H9 (cell line): ENCODE results near the gene TMEM131. TPM values are rescaled to one million over a fixed set of nuclear protein-coding genes. Genes with fewer than 3 reads are reported as not detected.

Source experiments
- DNase-seq: peaks from one replicate; pipeline ENCODE4 v3.0.0-alpha.2; 2017
- H2AFZ ChIP-seq: one replicate; pipeline ENCODE4 v1.6.1; 2013; ENCODE audit warnings: mild to moderate bottlenecking, low read length, control low read depth, moderate library complexity
- H2AK5ac ChIP-seq: 2 replicates; pipeline ENCODE4 v1.6.1; 2013; ENCODE audit warnings: low read length, control low read depth, mixed read lengths; ENCODE audit not compliant: insufficient read length
- H2BK120ac ChIP-seq: one replicate; pipeline ENCODE4 v1.6.1; 2013; ENCODE audit warnings: low read depth, mild to moderate bottlenecking, low read length, control low read depth, inconsistent platforms; ENCODE audit not compliant: poor library complexity, severe bottlenecking
- H2BK12ac ChIP-seq: 2 replicates; pipeline ENCODE4 v1.6.1; 2013; ENCODE audit warnings: low read length, control low read depth, mixed read lengths, low read depth; ENCODE audit not compliant: insufficient read length
- H2BK15ac ChIP-seq: 2 replicates; pipeline ENCODE4 v1.6.1; 2013; ENCODE audit warnings: low read depth, low read length, control low read depth
- H2BK20ac ChIP-seq: one replicate; pipeline ENCODE4 v1.6.1; 2013; ENCODE audit warnings: low read depth, mild to moderate bottlenecking, low read length, control low read depth, inconsistent platforms; ENCODE audit not compliant: poor library complexity, severe bottlenecking
- H2BK5ac ChIP-seq: 2 replicates; pipeline ENCODE4 v1.6.1; 2013; ENCODE audit warnings: low read length, control low read depth, mixed read lengths; ENCODE audit not compliant: insufficient read length
- H3K14ac ChIP-seq: 2 replicates; pipeline ENCODE4 v1.6.1; 2013; ENCODE audit warnings: low read length, control low read depth; ENCODE audit not compliant: insufficient read depth
- H3K18ac ChIP-seq: 2 replicates; pipeline ENCODE4 v1.6.1; 2013; ENCODE audit warnings: low read depth, mild to moderate bottlenecking, mixed read lengths, low read length, control low read depth; ENCODE audit not compliant: insufficient read length
- H3K23ac ChIP-seq: 2 replicates; pipeline ENCODE4 v1.6.1; 2013; ENCODE audit warnings: low read length, control low read depth, mixed read lengths, low read depth; ENCODE audit not compliant: insufficient read length
- H3K23me2 ChIP-seq: 2 replicates; pipeline ENCODE4 v1.6.1; 2013; ENCODE audit warnings: low read depth, mild to moderate bottlenecking, mixed read lengths, low read length, control low read depth; ENCODE audit not compliant: insufficient read length, poor library complexity, severe bottlenecking
- H3K27ac ChIP-seq: 2 replicates; pipeline ENCODE4 v1.5.1; 2013; ENCODE audit warnings: low read length, control low read depth, mixed read lengths, low read depth; ENCODE audit not compliant: insufficient read length
- H3K27me3 ChIP-seq: 2 replicates; pipeline ENCODE4 v1.6.1; 2013; ENCODE audit warnings: low read length, control low read depth, inconsistent platforms; ENCODE audit not compliant: insufficient read depth
- H3K4ac ChIP-seq: 2 replicates; pipeline ENCODE4 v1.6.1; 2013; ENCODE audit warnings: low read depth, mild to moderate bottlenecking, control low read depth, inconsistent platforms, low read length, moderate library complexity
- H3K4me1 ChIP-seq: 2 replicates; pipeline ENCODE4 v1.6.1; 2013; ENCODE audit warnings: low read length, control low read depth, inconsistent platforms; ENCODE audit not compliant: insufficient read depth
- H3K4me2 ChIP-seq: 2 replicates; pipeline ENCODE4 v1.6.1; 2013; ENCODE audit warnings: low read length, control low read depth, mixed read lengths; ENCODE audit not compliant: insufficient read length, insufficient read depth
- H3K56ac ChIP-seq: 2 replicates; pipeline ENCODE4 v1.6.1; 2013; ENCODE audit warnings: low read depth, mild to moderate bottlenecking, mixed read lengths, low read length, control low read depth; ENCODE audit not compliant: insufficient read length
- H3K79me1 ChIP-seq: 2 replicates; pipeline ENCODE4 v1.6.1; 2013; ENCODE audit warnings: low read depth, mild to moderate bottlenecking, moderate library complexity, low read length, control low read depth, inconsistent platforms; ENCODE audit not compliant: insufficient read depth, poor library complexity, severe bottlenecking
- H3K79me2 ChIP-seq: 2 replicates; pipeline ENCODE4 v1.6.1; 2013; ENCODE audit warnings: low read length, control low read depth, inconsistent platforms; ENCODE audit not compliant: insufficient read depth
- H3K9ac ChIP-seq: 2 replicates; pipeline ENCODE4 v1.6.1; 2013; ENCODE audit warnings: low read length, control low read depth, mixed read lengths; ENCODE audit not compliant: insufficient read length; ENCODE audit errors: extremely low read depth
- H3K9me3 ChIP-seq: one replicate; pipeline ENCODE4 v1.6.1; 2013; ENCODE audit warnings: low read depth, low read length, inconsistent platforms; ENCODE audit not compliant: control insufficient read depth
- H3T11ph ChIP-seq: one replicate; pipeline ENCODE4 v1.6.1; 2013; ENCODE audit warnings: mild to moderate bottlenecking, low read length, control low read depth, inconsistent platforms
- H4K20me1 ChIP-seq: one replicate; pipeline ENCODE4 v1.6.1; 2013; ENCODE audit not compliant: control insufficient read depth, insufficient read length, insufficient read depth
- H4K5ac ChIP-seq: 2 replicates; pipeline ENCODE4 v1.6.1; 2013; ENCODE audit warnings: low read depth, mild to moderate bottlenecking, mixed read lengths, low read length, control low read depth; ENCODE audit not compliant: insufficient read length
- H4K8ac ChIP-seq: replicated peaks from 2 replicates; pipeline ENCODE4 v1.6.1; 2013; ENCODE audit warnings: low read length, control low read depth, mixed read lengths, low read depth; ENCODE audit not compliant: insufficient read length
- H4K91ac ChIP-seq: 2 replicates; pipeline ENCODE4 v1.6.1; 2013; ENCODE audit warnings: low read depth, mild to moderate bottlenecking, moderate library complexity, mixed read lengths, low read length, control low read depth; ENCODE audit not compliant: insufficient read length
- H3K27ac Mint-ChIP-seq, 3 experiments: 2 replicates in 2 of 3; 3 replicates in 1 of 3; pipeline ENCODE4 v1.8.0; 2020 to 2021; ENCODE audit warnings: mixed read lengths in 3 of 3, mild to moderate bottlenecking in 1 of 3, moderate library complexity in 1 of 3
- H3K27me3 Mint-ChIP-seq: 2 replicates; pipeline ENCODE4 v1.8.0; 2021; ENCODE audit warnings: low read depth, mild to moderate bottlenecking, moderate library complexity, mixed read lengths
- H3K36me3 Mint-ChIP-seq, 3 experiments: 2 replicates in 2 of 3; 3 replicates in 1 of 3; pipeline ENCODE4 v1.8.0; 2020 to 2021; ENCODE audit warnings: low read depth in 3 of 3, mixed read lengths in 3 of 3; ENCODE audit not compliant: insufficient read depth in 1 of 3
- H3K4me1 Mint-ChIP-seq, 2 experiments: 2 replicates each; pipeline ENCODE4 v1.8.0; 2020; ENCODE audit warnings: mixed read lengths in 2 of 2
- H3K4me3 Mint-ChIP-seq, 2 experiments: 2 replicates in 1 of 2; 3 replicates in 1 of 2; pipeline ENCODE4 v1.8.0; 2020 to 2021; ENCODE audit warnings: mild to moderate bottlenecking in 2 of 2, mixed read lengths in 2 of 2, moderate library complexity in 1 of 2
- H3K9me3 Mint-ChIP-seq, 2 experiments: 2 replicates in 1 of 2; 3 replicates in 1 of 2; pipeline ENCODE4 v1.8.0; 2020; ENCODE audit warnings: mild to moderate bottlenecking in 2 of 2, mixed read lengths in 2 of 2, moderate library complexity in 1 of 2
- WGBS: extraction: QIAGEN DNeasy Blood & Tissue Kit; methylation state at CpG from one replicate; pipeline ENCODE4 v1.1.7; 2013; ENCODE audit warnings: missing lambda C conversion rate, low lambda C conversion rate, mixed read lengths; ENCODE audit not compliant: insufficient read length; ENCODE audit errors: extremely low coverage; 5-methylcytosine and 5-hydroxymethylcytosine counted together
- total RNA-seq: library from RNA; stranded (reverse); gene quantifications from 2 replicates; pipeline ENCODE4 v1.2.1, GENCODE V29; 2021
- TF ChIP-seq, protein P1 (sequence below): fragments of 200-600 bp; sonication (generic); conservative IDR thresholded peaks from 3 replicates; pipeline ENCODE4 v1.8.0; 2021; ENCODE audit warnings: antibody characterized with exemption, mild to moderate bottlenecking

Gene TMEM131
- total RNA-seq, 1 experiment from 2014 or later: 20.9 TPM

DNA sequence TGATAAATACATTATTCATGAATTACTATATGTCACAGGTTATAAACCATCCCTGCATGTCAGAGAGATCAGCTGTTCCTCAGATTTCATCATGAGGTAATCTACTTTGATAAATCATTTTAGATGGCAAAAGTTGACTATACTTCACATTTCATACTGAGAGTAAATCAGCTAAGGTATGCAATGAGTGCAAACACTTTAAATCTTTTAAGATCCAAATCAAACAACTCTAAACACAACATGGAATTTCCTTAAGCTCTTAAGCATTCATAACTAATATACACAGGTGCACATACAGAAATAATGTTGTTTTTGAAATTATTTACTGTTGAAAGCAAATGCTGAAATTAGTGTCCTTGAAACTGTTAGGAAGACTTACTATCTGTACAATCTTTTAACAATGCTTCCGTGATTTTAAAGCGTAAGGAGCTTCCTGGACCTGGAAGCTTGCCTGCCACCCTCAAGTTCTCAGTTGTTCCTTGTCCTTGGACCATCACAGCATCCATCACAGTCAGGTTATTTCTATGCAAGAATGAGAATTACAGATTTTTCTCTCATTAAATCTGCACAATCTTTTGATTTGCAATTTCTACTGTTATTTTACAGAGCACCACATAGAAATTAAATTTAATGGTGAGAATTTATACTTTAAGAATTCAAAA lies 199.2 kb downstream of the TMEM131 start:
- H4K8ac ChIP-seq: no peak overlapping the region
- H3K4me2 ChIP-seq: no peak overlapping the region
- Mint-ChIP-seq H3K27ac (no peak overlapping the region), H3K27me3 (no peaks in the 10 kb centered on the region), H3K4me3 (no peak overlapping the region), H3K9me3 (no peaks in the 10 kb centered on the region), H3K36me3 (peaks cover 6 to 24% (median 23%) of the 10 kb centered on the region in 3 experiments; a peak in 6 of 7 replicates), H3K4me1 (no peaks in the 10 kb centered on the region)
- H3K23me2 ChIP-seq: no peaks in the 10 kb centered on the region
- no peaks in the 10 kb centered on the region for H4K20me1 ChIP-seq
- no peak overlapping the region for H4K5ac ChIP-seq
- no peak overlapping the region for H3K18ac ChIP-seq
- no CpG with 5 or more reads among the region's 2 CpGs for WGBS
- H2BK15ac ChIP-seq: no peak overlapping the region
- no peak for DNase-seq
- H3K56ac ChIP-seq: no peak overlapping the region
- H2AK5ac ChIP-seq: no peak overlapping the region
- no peak overlapping the region for H2BK120ac ChIP-seq
- no peaks in the 10 kb centered on the region for H3K27me3 ChIP-seq
- TF ChIP-seq, protein P1, sequence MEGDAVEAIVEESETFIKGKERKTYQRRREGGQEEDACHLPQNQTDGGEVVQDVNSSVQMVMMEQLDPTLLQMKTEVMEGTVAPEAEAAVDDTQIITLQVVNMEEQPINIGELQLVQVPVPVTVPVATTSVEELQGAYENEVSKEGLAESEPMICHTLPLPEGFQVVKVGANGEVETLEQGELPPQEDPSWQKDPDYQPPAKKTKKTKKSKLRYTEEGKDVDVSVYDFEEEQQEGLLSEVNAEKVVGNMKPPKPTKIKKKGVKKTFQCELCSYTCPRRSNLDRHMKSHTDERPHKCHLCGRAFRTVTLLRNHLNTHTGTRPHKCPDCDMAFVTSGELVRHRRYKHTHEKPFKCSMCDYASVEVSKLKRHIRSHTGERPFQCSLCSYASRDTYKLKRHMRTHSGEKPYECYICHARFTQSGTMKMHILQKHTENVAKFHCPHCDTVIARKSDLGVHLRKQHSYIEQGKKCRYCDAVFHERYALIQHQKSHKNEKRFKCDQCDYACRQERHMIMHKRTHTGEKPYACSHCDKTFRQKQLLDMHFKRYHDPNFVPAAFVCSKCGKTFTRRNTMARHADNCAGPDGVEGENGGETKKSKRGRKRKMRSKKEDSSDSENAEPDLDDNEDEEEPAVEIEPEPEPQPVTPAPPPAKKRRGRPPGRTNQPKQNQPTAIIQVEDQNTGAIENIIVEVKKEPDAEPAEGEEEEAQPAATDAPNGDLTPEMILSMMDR: no peak
- no peaks in the 10 kb centered on the region for H3K4me1 ChIP-seq
- H3T11ph ChIP-seq: no peak overlapping the region
- no peak overlapping the region for H3K14ac ChIP-seq
- no peak overlapping the region for H4K91ac ChIP-seq
- no peak overlapping the region for H3K9ac ChIP-seq
- H3K79me1 ChIP-seq: no peaks in the 10 kb centered on the region
- H3K4ac ChIP-seq: no peak overlapping the region
- no peak overlapping the region for H2BK12ac ChIP-seq
- H2AFZ ChIP-seq: no peak overlapping the region
- no peaks in the 10 kb centered on the region for H3K9me3 ChIP-seq
- no peak overlapping the region for H2BK20ac ChIP-seq
- no peaks in the 10 kb centered on the region for H3K79me2 ChIP-seq
- H2BK5ac ChIP-seq: no peak overlapping the region
- no peak overlapping the region for H3K27ac ChIP-seq
- H3K23ac ChIP-seq: no peak overlapping the region
